HepG2 (cell line): ENCODE data around the gene EEFSEC. TPM values are rescaled to one million over a fixed set of nuclear protein-coding genes. Genes with fewer than 3 reads are reported as not detected.
A peak's percentile ranks its signal among the peaks of the same experiment; 100 is the strongest.

Source experiments
- ATAC-seq: fragments of 200-7000 bp; cut with Tn5 transposase; 3 replicates; pipeline ENCODE4 v1.9.1; 2020; ENCODE audit warnings: mild to moderate bottlenecking, moderate library complexity
- BruUV-seq: library from RNA; stranded (reverse); fragments of 400-500 nt; replicated peaks from 2 replicates; lab custom pipeline; 2021; lab: Mats Ljungman, UMichigan
- CTCF ChIA-PET: fragments of 300-600 bp; formaldehyde crosslinking; extraction: SDS; loops from one replicate; lab custom pipeline; 2021; ENCODE audit warnings: low total read pairs, inconsistent platforms, low intra/inter-chr PET ratio; lab: Yijun Ruan, JAX
- POLR2A ChIA-PET: fragments of 350-600 bp; sonication (Branson Sonifier 250); formaldehyde crosslinking; loops from one replicate; lab custom pipeline; 2020; ENCODE audit warnings: antibody characterized with exemption, inconsistent platforms; lab: Yijun Ruan, JAX
- DNase-seq: peaks from one replicate; pipeline ENCODE4 v3.0.0-alpha.2; 2015; ENCODE audit warnings: low spot score
- FAIRE-seq: peaks from 3 replicates; lab custom pipeline; 2011; peaks lifted over from hg19 to GRCh38; lab: Jason Lieb, UNC
- H2AFZ ChIP-seq: one replicate; pipeline ENCODE4 v1.6.1; 2011; ENCODE audit warnings: low read length, inconsistent platforms
- H3K27ac ChIP-seq: fragments of 300-600 bp; 3 replicates; pipeline ENCODE4 v1.8.0; 2011; ENCODE audit warnings: mixed run types, mild to moderate bottlenecking, mixed read lengths, low read length, inconsistent platforms; ENCODE audit not compliant: insufficient read depth; ENCODE audit errors: extremely low read length
- H3K27me3 ChIP-seq, 2 experiments: fragments of 200-600 bp in 1 of 2; 2 replicates in 1 of 2; 3 replicates in 1 of 2; pipeline versions ENCODE4 v1.6.0 to v1.8.0; 2011; ENCODE audit warnings: low read length in 2 of 2, mild to moderate bottlenecking in 2 of 2, moderate library complexity in 2 of 2, inconsistent platforms in 1 of 2; ENCODE audit not compliant: insufficient read depth in 2 of 2, control insufficient read depth in 1 of 2
- H3K36me3 ChIP-seq, 2 experiments: fragments of 200-600 bp in 1 of 2; replicated peaks in 1 of 2; 2 replicates in 1 of 2; 3 replicates in 1 of 2; pipeline versions ENCODE4 v1.5.1 to v1.8.0; 2011; ENCODE audit warnings: low read length in 2 of 2, inconsistent platforms in 1 of 2; ENCODE audit not compliant: insufficient read depth in 2 of 2, control insufficient read depth in 1 of 2
- H3K4me1 ChIP-seq: 2 replicates; pipeline ENCODE4 v1.5.1; 2012; ENCODE audit warnings: low read length, inconsistent platforms; ENCODE audit not compliant: insufficient read depth
- H3K4me2 ChIP-seq: 2 replicates; pipeline ENCODE4 v1.6.0; 2011; ENCODE audit warnings: low read depth, low read length, inconsistent platforms
- H3K4me3 ChIP-seq, 3 experiments: fragments of 200-600 bp in 1 of 3; sonication (generic), shearing (Covaris generic) in 1 of 3; replicated peaks in 1 of 3; 2 replicates each; pipeline ENCODE4 v1.5.1; 2011 to 2016; ENCODE audit warnings: low read length in 3 of 3, inconsistent platforms in 2 of 3, low read depth in 2 of 3, mild to moderate bottlenecking in 2 of 3, control low read depth in 1 of 3, mixed read lengths in 1 of 3; ENCODE audit not compliant: insufficient read depth in 1 of 3
- H3K79me2 ChIP-seq: one replicate; pipeline ENCODE4 v1.6.1; 2011; ENCODE audit warnings: low read length, inconsistent platforms; ENCODE audit not compliant: insufficient read depth
- H3K9ac ChIP-seq: 2 replicates; pipeline ENCODE4 v1.6.0; 2011; ENCODE audit warnings: mild to moderate bottlenecking, low read depth, low read length, inconsistent platforms; ENCODE audit not compliant: insufficient read depth
- H3K9me3 ChIP-seq: 2 replicates; pipeline ENCODE4 v1.5.1; 2012; ENCODE audit warnings: mild to moderate bottlenecking, low read length
- H4K20me1 ChIP-seq: 2 replicates; pipeline ENCODE4 v1.6.0; 2011; ENCODE audit warnings: inconsistent platforms, mild to moderate bottlenecking, low read length, moderate library complexity; ENCODE audit not compliant: insufficient read depth
- ARID5B ChIP-seq: IDR thresholded peaks from 2 replicates; pipeline ENCODE4 v1.4.0; 2020; ENCODE audit warnings: mild to moderate bottlenecking, missing genetic modification reagents
- BHLHE40 ChIP-seq: IDR thresholded peaks from 2 replicates; pipeline ENCODE4 v1.6.1; 2011; ENCODE audit warnings: low read length, improper control_type of control experiment
- RXRB ChIP-seq: IDR thresholded peaks from 2 replicates; pipeline ENCODE4 v1.6.1; 2016; ENCODE audit warnings: borderline replicate concordance, missing genetic modification reagents, missing compliant biosample characterization
- TGIF2 ChIP-seq: IDR thresholded peaks from 2 replicates; pipeline ENCODE4 v1.6.1; 2016; ENCODE audit warnings: control low read depth, missing compliant biosample characterization
- ZBTB40 ChIP-seq, 2 experiments: fragments of 450-650 bp in 1 of 2; sonication (generic) in 1 of 2; formaldehyde crosslinking in 1 of 2; IDR thresholded peaks; 2 replicates each; pipeline versions ENCODE4 v1.6.1 to v1.8.0; 2016 to 2022; ENCODE audit warnings: antibody characterized with exemption in 1 of 2, mild to moderate bottlenecking in 1 of 2, missing genetic modification reagents in 1 of 2
- ZMYM3 ChIP-seq: sonication (generic); formaldehyde crosslinking; IDR thresholded peaks from 2 replicates; pipeline ENCODE4 v1.5.1; 2020; ENCODE audit warnings: mild to moderate bottlenecking, missing genetic modification reagents
- ZNF629 ChIP-seq: sonication (generic); formaldehyde crosslinking; conservative IDR thresholded peaks from 2 replicates; pipeline ENCODE4 v1.5.0; 2020; ENCODE audit warnings: missing genetic modification reagents
- WGBS: methylation state at CpG from one replicate; pipeline ENCODE4 v1.1.6; 2017; ENCODE audit warnings: low lambda C conversion rate; 5-methylcytosine and 5-hydroxymethylcytosine counted together
- in situ Hi-C: cut with HindIII; loops from 2 replicates; pipeline ENCODE4 v1.10.0; 2017; ENCODE audit warnings: low pct_unique_long_range_greater_than_20kb; ENCODE audit not compliant: extremely low pct_ligation_motif_present
- intact Hi-C: fragments of 100-400 bp; cut with micrococcal nuclease; formaldehyde crosslinking; loops from one replicate; pipeline ENCODE4 v1.10.0; 2022; ENCODE audit not compliant: unreplicated experiment
- polyA plus RNA-seq, 8 experiments: library from polyadenylated mRNA; depleted of rRNA in 3 of 8; stranded (reverse) in 7 of 8; unstranded in 1 of 8; fragments of >200 nt; fragmentation: Illumina TruSeq in 4 of 8; extraction: Trizol in 4 of 8; gene quantifications; 2 replicates each; pipeline versions ENCODE4 v1.2.1 to v1.2.3, GENCODE V29; 2011 to 2016; ENCODE audit warnings: low read depth in 4 of 8, missing spikeins in 1 of 8, mixed read lengths in 1 of 8; ENCODE audit not compliant: insufficient read depth in 1 of 8
- total RNA-seq, 5 experiments: library from RNA; depleted of rRNA; stranded (reverse); fragments of >200 nt; fragmentation: Illumina TruSeq; extraction: Trizol; gene quantifications; 2 replicates each; pipeline ENCODE4 v1.2.3, GENCODE V29; 2016; ENCODE audit warnings: low read depth in 1 of 5
- TF ChIP-seq, protein P1 (sequence below): IDR thresholded peaks from 2 replicates; pipeline ENCODE4 v1.6.1; 2016; ENCODE audit warnings: low read depth, control low read depth

EEFSEC gene
- total and polyA plus RNA-seq, 2 of the 13 experiments (the other 11 are each of a cell fraction or from before 2014, with no cell fraction given): 6.4 to 24.2 TPM

- no peak for TF ChIP-seq ZBTB40 (IDR thresholded peaks at IDR 0.05)
- TF ChIP-seq ZBTB40 (CRISPR knock-in tag; IDR thresholded peaks at IDR 0.05): no peak
- no peak for TF ChIP-seq BHLHE40
These were observed 247.4 kb downstream of the EEFSEC start (continued) for GRCh38 chr3:128400671-128401070.

- ATAC-seq (peak; percentile 74), FAIRE-seq (peak; percentile 68), DNase-seq (peak; percentile 60)
- Histone ChIP-seq H3K4me3 (no peak overlapping the region), H3K4me2 (no peak overlapping the region), H3K9ac (no peak overlapping the region), H3K27me3 (no peaks in the 10 kb centered on the region), H3K27ac (no peak overlapping the region), H3K9me3 (no peaks in the 10 kb centered on the region), H3K4me1 (peaks cover 19% of the 10 kb centered on the region), H2AFZ (no peak overlapping the region), H4K20me1 (no peaks in the 10 kb centered on the region), H3K36me3 (peaks cover 0 to 1% of the 10 kb centered on the region in 2 experiments; a peak in 1 of 5 replicates), H3K79me2 (no peaks in the 10 kb centered on the region)
- CTCF ChIA-PET: no interaction called here
- in situ Hi-C loops: no loop called here
- POLR2A ChIA-PET: no interaction called here
- no TSS peak for BruUV-seq
- 45% methylated on average over 11 of the region's 11 CpGs for WGBS
- intact Hi-C loops: loop anchor here (1.0 kb wide), 1 partner anchor 17 kb away; no protein-coding TSS in a partner anchor
- TF ChIP-seq ZMYM3 (CRISPR knock-in tag): peak; percentile 37; the same call in 1 of the 2 replicates
- peak; percentile 31; the same call in 1 of the 2 replicates for TF ChIP-seq RXRB (CRISPR knock-in tag)
- 0 out of 2 replicates have a peak, but pooled peaks have one; percentile 28 for TF ChIP-seq TGIF2 (CRISPR knock-in tag)
- TF ChIP-seq ZNF629 (CRISPR knock-in tag): no peak
- TF ChIP-seq, protein P1, sequence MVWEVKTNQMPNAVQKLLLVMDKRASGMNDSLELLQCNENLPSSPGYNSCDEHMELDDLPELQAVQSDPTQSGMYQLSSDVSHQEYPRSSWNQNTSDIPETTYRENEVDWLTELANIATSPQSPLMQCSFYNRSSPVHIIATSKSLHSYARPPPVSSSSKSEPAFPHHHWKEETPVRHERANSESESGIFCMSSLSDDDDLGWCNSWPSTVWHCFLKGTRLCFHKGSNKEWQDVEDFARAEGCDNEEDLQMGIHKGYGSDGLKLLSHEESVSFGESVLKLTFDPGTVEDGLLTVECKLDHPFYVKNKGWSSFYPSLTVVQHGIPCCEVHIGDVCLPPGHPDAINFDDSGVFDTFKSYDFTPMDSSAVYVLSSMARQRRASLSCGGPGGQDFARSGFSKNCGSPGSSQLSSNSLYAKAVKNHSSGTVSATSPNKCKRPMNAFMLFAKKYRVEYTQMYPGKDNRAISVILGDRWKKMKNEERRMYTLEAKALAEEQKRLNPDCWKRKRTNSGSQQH (CRISPR knock-in tag): no peak
- TF ChIP-seq ARID5B (CRISPR knock-in tag): peak; percentile 65
These were observed 249.0 kb downstream of the EEFSEC start for GRCh38 chr3:128402319-128402718.
